GM18505 (cell line): ENCODE data around the gene FOXP2.

Experiments
- ATAC-seq: cut with Tn5 transposase; IDR thresholded peaks from one replicate; pipeline ENCODE4 v1.9.1; 2021; ENCODE audit not compliant: unreplicated experiment
- POLR2A ChIP-seq: IDR thresholded peaks from 4 replicates; pipeline ENCODE4 v1.6.1; 2011; ENCODE audit warnings: borderline replicate concordance; ENCODE audit not compliant: insufficient read depth, insufficient read length; ENCODE audit errors: extremely low read depth

FOXP2 gene

DNA sequence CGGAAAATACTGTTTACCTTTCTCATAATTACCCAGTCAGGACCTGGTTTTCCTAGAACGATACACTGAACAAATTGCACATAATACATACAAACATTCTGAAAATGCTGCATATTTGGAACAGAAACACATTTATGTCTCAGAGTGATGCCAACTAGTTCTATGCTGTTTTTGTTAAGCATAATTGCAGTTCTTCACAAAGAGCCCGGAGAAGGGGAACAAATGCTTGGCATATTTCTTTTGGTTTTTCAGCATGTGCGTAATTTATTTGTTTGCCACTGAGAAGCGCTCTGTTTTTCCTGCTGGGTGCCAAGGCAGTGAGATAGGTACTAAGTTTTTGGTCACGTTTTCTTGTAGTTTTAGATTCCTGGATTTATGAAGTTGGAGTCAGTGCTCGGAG is 326.3 kb downstream of the FOXP2 start:
- ATAC-seq: no peak
- TF ChIP-seq POLR2A: no peak

DNA sequence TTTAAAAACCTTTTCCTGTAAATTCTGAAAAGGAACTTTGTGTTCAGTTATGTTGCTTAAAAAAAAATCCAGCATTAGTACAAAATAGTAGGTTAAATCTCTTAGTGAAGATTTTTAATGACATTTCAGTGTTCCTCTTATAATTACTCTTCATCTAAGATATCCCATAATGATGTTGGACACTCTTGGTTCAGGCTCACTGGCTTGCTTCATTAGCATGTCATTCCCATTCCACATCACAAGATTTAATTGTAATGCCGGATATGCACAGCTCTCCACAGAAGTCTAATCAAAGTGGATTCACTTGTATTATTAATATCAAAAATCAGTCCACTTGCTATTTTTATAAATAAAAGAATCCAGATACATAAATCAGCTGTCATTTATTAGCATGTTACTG is 327.3 kb downstream of the FOXP2 start:
- no peak for TF ChIP-seq POLR2A
- no peak for ATAC-seq
